Skeletal muscle cell (primary cell): ENCODE data around the gene LAMC3.

Source experiments
- DNase-seq: peaks from one replicate; pipeline ENCODE4 v3.0.0-alpha.2; 2010; ENCODE audit warnings: low read depth
- H3K4me3 ChIP-seq: 2 replicates; pipeline ENCODE4 v1.5.1; 2011; ENCODE audit warnings: low read depth, mild to moderate bottlenecking, control low read depth, low read length, moderate library complexity

Gene LAMC3

DNA sequence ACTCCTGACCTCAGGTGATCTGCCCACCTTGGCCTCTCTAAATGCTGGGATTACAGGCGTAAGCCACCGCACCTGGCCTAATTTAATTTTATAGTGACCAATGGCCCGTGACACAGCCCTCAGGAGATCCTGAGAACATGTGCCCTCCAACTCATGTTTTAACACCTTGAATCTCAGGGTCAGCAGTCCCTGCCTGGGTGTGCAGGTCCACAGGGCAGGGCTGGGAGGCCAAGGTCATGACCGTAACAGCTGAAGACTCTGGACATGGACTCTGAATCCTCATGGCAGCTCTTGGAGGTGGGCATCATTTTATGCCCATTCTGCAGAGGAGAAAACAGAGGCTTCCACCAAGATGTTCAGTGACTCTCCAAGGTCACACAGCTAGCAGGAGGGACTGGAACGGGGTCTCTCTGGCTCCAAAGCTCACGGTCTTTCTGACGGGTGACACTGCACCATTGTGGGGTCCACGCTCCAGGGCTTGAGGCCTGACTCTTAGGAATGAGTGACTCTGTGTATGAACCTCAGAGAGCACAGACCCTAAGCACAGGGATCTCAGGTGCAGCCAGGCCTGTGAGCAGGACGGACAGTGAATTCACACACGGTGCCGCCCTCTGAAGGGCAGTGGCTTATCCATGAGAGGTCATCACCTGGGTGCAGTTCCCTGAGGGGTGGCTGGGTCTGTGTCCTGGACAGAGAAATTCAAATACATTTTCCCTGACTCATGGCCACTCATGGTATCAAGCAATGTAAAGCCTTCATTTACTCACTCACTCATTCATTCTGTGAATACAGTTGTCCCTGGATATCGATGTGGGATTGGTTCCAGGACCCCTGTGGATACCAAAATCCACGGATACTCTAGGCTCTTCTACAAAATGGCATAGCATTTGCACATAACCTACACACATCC is 32.8 kb upstream of the LAMC3 start:
- H3K4me3 ChIP-seq, result no peak overlapping the region
- DNase-seq, result no peak

DNA sequence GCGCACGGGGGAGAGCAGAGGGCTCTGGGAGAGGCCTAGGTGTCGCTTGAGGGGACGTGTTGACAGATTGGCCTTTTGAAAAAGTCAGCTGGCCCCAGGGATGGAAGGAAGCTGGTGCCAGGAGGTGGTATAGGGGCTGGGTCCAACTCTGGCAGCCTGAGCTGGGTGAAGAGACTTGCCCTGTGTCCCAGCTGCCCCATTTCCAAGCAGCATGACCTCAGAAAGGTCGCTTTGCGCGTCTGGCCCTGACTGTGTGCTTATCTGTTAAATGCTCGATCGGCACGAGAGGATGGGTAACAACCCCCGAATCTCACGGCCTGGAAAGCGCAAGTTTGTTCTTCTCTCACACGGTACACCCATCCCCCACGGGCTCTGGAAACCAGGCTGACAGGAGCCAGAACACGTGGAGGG is 31.2 kb upstream of the LAMC3 start:
- DNase-seq, result no peak

GRCh38 chr9:130979591-130980385 is 29.2 kb upstream of the LAMC3 start:
- H3K4me3 ChIP-seq, result no peak overlapping the region
- no peak for DNase-seq

More for the DNA sequence above, 31.2 kb upstream of the LAMC3 start:
- H3K4me3 ChIP-seq, result no peak overlapping the region

DNA sequence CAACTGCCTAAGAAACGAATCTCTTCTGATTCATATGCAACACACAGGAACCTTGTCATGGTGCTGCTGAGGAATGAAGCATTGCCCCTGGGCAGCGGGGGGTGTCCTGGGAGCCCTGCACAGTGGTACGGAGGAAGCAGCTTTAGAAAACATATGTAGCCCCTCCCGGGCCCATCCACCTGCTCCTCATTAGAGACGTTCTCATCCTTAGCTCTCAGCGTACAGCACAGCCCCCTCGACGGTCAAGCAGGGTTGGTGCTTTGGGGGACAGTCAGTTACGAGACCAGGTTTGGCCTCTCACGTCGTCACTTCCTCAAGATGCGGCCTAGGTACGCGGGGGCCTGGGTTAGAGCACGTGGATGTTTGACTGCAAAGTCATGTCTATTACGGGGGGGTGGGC is 28.4 kb upstream of the LAMC3 start:
- no peak overlapping the region for H3K4me3 ChIP-seq
- DNase-seq, result no peak

DNA sequence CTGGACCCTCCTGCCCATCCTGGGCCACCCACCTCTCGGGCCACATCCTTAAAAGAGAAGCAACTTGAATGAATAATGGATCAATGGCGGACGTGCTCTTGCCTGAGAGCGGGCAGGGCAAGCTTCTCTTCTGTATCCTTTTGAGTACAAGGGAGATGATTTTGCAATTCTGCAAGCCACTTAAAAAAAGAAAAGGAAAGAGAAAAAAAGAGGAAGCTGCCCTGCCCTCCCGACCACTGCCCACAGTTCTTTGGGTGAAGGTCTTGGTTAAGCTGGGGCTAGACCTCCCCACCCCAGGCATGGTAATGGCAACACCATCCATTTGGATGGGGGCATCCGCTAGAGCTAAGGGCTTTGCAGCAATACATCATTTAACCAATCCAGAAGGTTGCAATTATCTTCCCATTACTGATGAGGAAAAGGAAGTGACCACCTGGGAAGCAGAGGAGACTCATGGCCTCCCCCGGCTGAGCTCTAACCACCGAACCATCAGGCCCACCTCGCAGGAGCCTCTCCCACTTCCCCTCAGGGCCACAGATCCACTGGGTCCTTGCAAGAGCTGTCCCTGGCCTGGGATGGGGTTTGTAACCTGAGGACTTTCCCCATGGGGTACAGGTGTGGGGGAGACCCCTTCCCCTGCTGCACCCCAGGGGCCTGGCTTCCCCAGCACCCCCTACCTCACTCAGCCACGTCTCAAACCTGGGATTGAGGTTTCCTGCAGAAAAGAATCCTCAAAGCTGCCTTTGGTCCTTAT is 27.8 kb upstream of the LAMC3 start:
- DNase-seq, result no peak
- H3K4me3 ChIP-seq, result no peak overlapping the region

DNA sequence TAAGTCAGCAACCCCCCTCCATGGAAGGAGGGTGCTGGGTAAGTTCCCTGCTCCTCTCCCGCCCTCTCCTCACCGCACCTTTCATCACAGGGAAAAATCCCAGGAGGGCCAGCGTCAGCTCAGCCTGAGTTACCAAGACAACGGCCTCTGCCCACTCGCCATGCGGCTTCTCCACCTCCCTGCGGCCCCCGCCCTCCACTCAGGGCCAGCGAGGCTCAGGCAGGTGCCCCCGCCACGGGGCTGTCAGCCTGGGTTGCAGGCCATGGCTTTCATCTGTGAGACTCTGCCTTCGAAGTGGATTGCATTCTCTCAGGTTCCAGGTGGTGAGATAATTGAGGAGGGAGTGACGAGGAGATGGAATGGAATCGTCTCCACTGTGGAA is 27.2 kb upstream of the LAMC3 start:
- DNase-seq, result no peak
- no peak overlapping the region for H3K4me3 ChIP-seq

GRCh38 chr9:130982636-130983358 is 26.2 kb upstream of the LAMC3 start:
- no peak overlapping the region for H3K4me3 ChIP-seq
- no peak for DNase-seq

GRCh38 chr9:130983359-130983670 is 25.7 kb upstream of the LAMC3 start:
- no peak overlapping the region for H3K4me3 ChIP-seq
- no peak for DNase-seq

DNA sequence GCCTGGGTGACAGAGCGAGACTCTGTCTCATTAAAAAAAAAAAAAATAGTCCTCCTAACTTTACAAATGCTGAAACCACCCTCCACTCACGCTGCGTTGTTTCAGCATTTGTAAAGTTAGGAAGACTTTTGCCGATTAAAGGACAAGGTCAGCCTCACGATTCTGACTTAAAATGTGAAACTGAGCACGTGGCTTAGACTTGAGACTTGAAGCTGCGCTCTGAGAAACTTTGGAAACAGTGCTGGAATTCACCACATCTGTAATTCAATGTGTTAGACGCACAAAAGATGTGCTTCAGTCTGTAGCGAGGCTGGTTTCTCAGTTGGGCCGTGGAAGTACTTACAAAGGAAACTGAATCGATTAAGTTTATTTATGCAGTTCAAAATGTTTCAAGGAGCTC is 25.0 kb upstream of the LAMC3 start:
- no peak for DNase-seq
- H3K4me3 ChIP-seq, result no peak overlapping the region

DNA sequence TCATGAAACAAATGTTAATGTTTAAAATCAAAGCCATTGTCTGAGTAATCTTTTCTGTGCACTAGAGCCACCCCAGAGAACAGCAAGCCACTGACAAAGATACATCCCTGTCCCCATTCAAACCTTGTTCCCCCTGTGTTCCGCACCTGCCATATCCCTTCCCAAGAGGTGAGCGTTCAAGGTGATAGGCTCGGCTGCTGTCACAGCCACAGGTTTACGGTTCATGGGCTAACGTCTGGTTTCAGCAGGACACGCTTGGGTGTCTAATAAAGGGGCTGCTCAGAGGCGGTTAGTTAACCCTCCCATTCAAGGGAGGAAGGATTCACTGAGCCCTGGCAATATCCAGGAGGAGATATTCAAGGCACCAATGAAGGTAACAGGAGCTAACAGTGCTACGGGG is 24.5 kb upstream of the LAMC3 start:
- DNase-seq, result no peak
- no peak overlapping the region for H3K4me3 ChIP-seq

DNA sequence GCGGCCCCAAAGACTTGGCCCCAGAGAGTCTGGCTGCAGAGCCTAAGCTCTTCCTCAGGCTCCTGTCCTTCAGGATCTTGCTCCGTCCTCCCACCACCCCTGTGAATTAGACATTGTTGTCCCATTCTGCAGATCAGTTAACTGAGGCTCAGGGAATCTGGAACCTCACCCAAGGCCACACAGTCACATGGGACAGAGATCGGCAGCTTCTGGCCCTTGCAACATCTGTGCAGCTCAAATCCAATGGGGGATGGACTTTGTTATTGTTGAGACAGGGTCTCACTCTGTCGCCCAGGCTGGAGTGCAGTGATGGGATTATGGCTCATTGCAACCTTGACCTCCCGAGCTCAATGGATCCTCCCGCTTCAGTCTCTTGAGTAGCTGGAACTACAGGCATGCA is 23.9 kb upstream of the LAMC3 start:
- H3K4me3 ChIP-seq, result no peak overlapping the region
- DNase-seq, result no peak

DNA sequence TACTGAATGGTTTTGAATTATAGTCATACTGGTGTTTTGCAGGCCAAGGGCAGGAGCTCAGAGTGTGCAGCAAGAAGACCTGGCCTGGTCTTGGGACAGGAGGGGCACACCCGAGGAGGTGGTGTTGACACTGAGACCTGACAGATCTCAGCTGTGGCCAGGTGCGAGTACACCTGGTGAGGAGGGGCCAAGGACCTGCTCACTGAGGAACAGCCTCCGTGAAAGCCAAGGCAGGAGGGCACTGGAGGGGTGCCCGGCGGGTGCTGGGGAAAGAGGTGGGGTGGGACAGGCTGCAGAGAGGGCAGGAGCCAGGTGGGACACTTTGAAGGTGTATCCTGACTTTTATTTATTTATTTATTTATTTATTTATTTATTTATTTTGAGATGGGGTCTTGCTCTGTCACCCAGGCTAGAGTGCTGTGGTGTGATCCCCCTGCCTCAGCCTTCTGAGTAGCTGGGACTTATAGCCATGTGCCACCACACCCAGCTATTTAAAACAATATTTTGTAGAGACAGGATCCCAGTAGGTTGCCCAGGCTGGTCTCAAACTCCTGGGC is 23.3 kb upstream of the LAMC3 start:
- H3K4me3 ChIP-seq, result no peak overlapping the region
- DNase-seq, result no peak

GRCh38 chr9:130986356-130986965 is 22.5 kb upstream of the LAMC3 start:
- no peak for DNase-seq
- H3K4me3 ChIP-seq, result no peak overlapping the region

DNA sequence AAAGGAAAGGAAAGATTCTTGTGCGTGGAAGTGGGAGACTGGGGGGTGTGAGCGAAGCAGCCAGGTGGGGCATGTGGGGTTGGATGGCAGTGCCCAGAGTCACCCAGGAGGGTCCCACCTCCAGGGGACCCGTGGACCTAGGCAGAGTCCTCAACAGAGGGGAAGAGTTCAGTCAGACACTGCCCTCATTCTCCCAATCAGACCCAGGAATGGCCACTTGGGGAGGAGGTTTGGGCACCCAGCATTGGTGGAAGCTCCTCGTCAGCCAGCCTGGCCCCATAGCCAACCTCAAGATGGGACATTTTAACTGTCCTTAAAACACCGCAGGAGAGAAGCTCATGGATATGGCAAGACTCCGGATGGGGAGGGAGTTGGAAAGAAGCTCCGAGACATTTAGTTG is 21.9 kb upstream of the LAMC3 start:
- H3K4me3 ChIP-seq, result no peak overlapping the region
- DNase-seq, result no peak

GRCh38 chr9:130987738-130988399 is 21.1 kb upstream of the LAMC3 start:
- no peak for DNase-seq
- no peak overlapping the region for H3K4me3 ChIP-seq

DNA sequence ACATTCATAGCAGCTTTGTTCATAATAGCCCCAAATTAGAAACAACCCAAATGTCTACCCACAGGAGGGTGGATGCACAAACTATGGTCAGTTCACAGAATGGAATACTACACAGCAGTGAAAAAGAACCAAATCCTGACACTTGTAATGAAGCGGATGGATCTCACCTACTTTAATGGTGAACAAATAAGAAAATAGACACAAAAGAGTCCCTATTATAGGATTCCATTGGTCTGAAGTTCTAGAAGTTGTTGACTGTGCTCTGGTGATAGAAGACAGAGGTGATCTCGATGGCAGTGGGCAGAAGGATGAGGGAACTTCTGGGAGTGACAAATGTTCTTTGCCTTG is 20.6 kb upstream of the LAMC3 start:
- DNase-seq, result no peak
- no peak overlapping the region for H3K4me3 ChIP-seq

- DNase-seq, result no peak
- no peak overlapping the region for H3K4me3 ChIP-seq
Observed at GRCh38 chr9:130988905-130989304, 20.1 kb upstream of the LAMC3 start.

- H3K4me3 ChIP-seq, result no peak overlapping the region
- no peak for DNase-seq
Observed at GRCh38 chr9:130989391-130989790, 19.6 kb upstream of the LAMC3 start.

DNA sequence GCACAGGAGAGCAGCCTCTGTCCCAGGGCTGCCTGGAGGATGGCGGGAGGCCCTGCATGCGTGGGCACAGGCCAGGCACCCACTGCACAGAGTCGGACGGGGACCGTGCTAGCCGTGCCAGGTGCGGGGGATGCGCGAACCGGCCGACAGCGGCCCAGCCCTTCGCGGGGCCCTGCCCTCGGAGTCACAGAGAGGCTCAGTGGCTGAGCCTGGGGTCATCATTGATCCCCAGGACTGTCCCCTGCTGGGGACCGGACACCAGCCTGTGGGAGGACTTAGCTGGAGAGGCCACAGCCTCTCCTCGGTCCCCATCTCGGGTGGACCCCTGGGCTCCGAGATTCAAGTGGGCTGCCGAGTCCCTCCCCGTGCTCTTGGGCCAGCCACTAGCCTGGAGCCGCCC is 19.1 kb upstream of the LAMC3 start:
- H3K4me3 ChIP-seq, result no peak overlapping the region
- DNase-seq, result no peak
